ENCODE measurements around the gene SPPL3.

The SPPL3 gene

DNA sequence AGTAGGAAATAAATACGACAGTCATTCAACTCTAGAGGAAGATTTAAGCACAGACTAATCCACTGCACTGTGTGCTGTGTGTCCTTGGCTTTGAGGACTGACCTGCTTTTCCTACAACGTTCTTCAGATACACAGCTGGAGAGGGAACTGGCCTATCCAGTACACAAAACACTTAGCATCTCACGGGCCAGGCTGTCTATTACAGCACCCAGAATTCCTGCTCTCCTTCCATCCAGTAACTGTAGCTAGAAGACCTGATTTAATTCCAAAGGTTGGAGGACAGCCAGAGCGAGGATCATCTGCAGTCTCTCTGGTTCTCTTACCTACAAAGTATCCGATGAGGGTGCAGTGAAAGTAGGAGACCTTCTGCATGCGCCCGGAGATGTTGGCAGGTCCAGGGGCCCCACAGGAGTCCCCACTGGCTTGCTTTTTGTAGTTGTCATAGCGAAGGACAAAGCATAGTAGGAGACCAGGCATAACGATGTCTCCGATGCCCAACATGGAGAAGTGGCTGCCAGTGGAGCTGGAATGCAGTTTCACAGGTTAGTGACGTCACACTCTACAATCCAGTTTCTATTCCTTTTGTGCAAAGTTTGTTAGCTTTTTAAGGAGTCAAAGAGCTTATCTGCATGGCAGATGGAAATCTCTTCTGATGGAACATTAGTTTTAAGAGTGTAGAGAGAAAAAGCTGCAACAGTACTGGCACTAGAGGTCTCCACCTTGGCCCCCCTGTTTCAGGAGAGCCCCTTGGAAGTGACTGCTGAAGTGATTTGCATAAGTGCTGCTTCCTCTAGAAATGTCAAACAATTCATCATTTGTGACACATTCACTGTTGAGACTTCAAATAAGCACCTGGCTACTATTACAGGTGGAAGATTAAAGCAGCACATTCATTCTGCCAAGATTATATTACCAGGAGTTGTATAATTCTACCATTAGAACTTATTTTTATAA, 136.8 kb downstream of the SPPL3 start:
- no peak for DNase-seq

DNA sequence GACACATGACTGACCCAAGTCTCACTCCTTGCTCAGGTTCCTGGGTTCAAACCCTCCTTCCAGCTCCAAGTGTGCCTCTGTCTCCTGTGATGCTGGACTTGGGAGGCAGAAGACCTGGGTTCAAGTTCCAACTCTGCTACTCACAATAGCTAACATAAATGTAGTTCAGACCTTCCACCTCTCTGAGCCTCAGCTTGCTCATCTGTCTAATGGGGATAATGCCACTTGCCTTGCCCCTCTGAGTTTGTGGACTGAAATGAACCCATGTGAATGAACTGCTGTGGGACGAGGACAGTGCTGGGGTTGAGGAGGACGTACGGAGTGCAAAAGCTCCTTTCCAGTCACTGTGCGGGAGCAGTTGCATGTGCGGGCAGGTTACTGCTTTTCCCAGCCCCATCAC, 137.6 kb downstream of the SPPL3 start:
- no peak for DNase-seq

DNA sequence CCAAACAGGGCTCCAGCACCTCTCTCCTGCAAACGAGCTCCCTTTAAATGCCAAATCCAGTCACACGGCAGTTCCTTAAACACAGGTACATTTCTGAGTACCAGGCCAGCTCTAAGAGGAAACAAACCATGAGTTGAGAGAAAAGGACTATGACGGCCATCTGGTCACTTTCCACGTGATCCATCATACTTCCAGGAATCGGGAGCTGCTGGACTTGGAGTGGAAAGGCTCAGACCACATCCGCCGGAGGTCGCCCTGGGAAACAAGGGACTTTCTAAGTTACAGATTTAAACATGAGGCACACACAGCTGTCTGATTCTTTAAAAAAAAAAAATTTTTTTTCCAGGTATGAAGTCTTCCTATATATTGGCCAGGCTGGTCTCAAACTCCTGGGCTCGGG, 139.3 kb downstream of the SPPL3 start:
- DNase-seq: no peak

DNA sequence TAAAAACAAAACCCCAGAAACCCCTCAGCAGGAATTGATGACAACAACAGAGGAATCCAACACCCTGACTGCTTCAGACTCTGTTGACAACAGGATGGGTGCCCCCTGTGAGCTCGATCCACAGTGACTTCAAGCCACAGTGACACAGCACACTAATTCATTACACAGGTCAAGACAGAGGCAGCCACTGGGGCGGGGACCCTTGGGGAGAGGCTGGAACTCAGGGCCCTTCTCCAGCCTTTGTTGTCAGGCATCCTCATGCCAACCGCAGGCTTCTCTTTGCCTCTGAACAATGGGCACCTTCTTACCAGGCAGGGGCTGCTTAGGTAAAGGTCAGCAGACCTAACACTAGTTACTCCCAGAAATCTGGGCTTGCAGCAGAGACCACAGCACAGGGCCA, 140.9 kb downstream of the SPPL3 start:
- no peak for DNase-seq

DNA sequence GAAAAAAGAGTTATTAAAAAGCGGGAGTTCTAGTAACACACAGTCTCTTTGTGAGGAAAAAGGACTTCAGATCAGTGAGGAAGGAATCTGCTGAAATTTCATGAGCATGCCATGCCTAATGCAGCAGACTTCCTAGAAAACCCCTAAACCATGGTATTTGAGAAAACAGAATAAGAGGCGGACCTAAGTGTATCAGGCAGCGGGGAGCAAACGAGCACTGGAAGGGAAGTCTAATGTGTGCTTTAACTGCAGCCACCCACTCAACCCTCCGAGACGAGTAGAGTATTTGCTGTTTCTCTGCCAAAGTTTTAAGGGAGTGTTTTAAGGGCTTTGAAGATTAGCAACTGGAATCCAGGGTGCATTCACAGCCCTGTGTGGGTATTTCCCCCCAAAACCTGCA, 142.1 kb downstream of the SPPL3 start:
- no peak for DNase-seq

GRCh38 chr12:120761519-120761934, 142.6 kb downstream of the SPPL3 start:
- no peak for DNase-seq

DNA sequence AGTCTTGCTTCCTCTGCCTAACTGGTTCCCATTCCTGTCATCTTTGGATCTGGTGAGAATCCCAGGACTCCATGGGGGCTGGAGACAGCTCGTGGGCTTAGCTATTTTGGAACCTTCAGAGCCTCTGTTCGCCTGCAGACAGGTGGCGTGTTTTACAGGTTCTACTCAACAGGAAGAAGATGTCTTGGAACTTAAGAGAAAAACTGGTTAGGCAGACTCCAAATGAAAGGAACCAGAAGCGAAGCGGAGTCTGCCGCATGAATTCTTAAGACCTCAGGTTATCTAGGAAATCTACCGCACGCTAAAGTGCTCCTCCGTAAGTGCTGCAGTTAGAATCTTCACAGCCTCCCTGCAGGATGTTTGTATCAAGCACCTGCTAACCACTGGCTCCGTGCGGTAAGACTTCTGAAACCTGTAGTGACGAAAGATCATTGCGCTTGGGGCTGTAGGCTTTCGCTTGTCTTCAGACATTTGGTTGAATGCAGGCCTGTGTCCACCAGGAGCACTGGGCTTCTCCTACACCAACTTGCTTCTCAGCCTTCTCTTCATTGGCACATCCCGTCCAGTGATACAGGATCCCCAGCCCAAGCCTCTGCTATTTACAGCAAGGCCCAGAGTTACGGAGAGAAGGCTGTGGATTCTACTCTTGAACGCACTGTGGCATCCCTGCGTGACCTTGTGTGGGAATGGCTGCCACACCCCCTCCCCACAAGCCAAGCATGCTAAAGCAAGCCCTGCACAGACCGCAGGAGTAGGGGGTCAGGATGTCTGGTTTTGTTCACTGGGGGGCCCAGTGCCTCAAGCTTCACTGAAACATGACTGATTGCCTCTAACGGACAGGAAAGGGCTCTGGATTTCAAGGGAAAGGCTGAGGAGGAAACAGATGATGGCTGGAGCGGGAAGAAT, 143.6 kb downstream of the SPPL3 start:
- no peak for DNase-seq

DNA sequence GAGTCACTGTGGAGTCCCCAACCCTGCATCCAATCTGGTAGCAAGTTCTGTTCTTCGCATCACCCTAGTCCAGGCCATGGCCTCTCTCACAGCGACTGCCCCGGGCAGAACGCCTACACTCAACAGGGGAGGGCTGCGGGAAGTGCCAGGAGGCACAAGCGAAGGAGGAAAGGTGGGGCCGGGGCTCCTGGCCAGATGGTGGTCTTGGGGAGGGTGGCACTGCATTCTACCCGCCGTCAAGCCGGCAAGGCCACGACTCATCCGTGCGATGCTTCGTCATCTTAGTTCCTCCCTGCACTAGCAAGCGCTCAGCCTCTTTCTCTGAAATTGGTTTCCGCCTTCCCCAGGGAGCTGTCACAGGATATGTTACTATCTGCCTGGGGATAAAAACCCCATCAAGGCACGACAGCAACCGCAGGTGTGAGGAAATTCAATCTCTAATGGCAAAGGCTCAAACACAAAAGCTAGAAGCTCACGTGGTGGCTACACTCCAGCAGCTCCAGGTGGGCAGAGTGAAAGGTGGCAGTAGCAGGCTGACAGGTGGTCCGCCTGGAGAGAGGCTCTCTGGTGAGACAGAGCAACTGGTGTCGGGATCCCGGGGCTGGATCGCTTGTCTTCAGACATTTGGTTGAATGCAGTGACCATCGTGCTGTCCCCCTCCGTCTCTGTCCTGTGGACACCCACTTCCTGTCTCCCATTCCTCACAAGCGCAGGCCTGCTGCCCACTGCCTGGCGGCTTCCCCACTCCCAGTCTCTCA, 144.4 kb downstream of the SPPL3 start:
- no peak for DNase-seq

DNA sequence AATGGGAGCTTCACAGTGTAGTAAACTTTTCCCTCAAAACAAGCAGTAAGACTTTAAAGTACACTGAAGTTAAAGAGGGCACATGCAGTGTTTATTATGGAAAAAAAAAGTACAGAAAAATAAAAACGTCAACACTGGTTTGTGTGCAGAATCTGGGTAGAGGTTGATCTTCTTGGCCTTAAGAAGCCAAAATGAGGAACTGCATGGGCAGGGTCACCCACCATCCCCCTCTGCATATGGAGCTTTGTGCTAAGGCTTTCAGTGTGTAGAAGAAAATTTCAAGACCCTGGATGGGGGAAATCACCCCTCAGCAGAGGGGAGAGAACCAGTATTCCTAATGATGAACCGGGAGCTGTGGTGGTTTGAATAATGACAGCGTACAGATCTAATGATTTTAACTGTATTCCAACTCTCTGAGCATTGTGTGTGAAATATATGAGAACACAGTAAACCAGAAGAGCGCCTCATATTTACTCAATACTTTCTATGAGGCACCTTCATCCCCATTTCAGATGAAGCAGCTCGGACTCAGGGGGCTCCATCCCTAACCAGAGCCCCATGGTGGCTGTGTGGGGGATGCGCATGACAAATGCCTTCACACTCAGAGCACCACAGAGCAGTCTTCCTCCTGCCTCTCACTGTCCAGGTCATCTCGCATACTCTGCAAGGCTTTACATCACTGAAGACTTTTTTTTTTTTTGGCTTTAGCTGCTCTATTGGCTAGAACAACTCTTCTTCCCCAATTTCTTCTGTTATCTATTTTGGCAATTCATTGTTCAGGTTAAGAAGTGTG, 145.2 kb downstream of the SPPL3 start:
- no peak for DNase-seq

GRCh38 chr12:120757949-120758348, 146.2 kb downstream of the SPPL3 start:
- no peak for DNase-seq

- no peak for DNase-seq
Observed at GRCh38 chr12:120757226-120757742, 146.9 kb downstream of the SPPL3 start.

DNA sequence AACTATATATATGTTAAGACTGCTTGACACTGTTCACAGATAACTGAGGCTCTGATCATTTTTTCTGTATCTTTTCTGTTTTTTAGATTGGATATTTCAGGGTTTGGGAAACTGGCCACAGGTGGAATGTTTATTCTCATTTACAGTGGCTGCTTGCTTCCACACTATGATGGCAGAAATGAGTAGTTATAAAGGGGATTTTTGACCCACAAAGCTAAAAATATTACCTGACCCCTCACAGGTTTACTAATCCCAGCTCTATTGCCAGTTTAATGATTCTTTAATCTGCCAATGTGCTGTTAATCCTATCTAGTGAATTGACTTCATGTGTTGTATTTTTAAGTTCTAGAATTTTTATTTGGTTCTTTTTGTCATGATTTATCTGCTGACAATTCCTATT, 148.9 kb downstream of the SPPL3 start:
- no peak for DNase-seq

GRCh38 chr12:120754792-120755191, 149.4 kb downstream of the SPPL3 start:
- no peak for DNase-seq

- no peak for DNase-seq
Observed at GRCh38 chr12:120751389-120751788, 152.8 kb downstream of the SPPL3 start.

- no peak for DNase-seq
Observed at GRCh38 chr12:120750806-120751205, 153.4 kb downstream of the SPPL3 start.

DNA sequence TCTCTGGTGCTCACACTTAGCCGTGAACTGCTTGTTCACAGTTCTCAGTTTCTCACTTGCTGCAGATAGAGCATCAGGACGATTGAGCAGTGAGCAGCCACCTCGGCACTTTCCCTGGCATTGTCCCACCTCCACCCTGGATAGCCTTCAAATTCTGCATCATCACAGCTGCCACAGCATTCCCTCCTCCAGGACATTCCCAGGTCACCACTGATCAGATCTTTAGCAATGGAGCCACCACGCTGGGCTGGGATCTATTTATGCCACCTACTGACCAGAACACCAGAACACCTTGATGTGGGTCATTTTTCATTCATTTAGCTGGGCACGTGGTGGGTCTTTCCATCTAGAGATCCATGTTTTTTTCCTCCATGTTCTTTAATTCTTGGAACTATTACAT, 154.9 kb downstream of the SPPL3 start:
- no peak for DNase-seq

DNA sequence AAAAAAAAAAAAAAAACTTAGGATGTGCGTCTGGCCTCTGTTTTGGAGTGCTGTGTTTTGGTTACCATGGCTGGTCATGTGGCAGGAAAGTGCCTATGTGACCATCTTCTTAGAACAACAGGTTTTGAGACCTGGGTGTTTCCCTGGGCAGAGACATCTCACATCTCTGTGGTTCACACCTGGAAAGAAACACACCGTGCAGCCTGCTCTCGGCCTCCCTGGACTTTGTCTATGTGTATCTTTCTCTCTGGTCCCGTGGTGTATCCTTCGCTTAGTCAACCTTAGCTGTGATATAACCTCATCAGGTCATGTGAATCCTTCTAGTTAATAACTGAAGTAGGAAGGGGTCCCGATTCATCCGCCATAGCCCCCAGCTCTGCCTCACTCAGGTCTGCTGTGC, 155.9 kb downstream of the SPPL3 start:
- no peak for DNase-seq

DNA sequence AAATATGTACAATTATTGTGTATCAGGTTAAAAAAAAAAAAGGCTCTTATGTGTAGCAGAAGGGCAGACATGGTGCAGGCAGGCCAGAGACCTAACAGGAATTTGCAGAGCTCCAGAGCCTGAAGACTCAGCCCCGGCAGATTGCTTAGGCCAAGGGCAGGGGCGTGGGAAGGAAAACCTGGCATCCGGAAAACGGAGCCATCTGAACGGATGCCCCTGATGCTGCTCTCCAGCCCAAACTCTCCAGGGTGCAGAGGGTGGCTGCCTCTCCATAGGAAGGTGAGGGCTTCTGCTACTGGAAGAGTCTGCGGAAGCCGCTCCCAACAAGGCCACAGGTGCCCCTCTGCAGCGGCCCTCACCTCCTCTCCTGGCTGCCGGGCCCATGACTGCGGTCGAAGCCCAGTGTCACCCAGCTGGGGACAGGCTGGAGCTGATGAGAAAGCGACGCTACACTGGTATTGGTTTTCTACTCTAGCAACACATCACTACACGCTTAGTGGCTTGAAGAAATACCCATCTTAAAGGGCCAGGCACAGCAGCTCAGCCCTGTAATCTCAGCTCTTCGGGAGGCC, 159.2 kb downstream of the SPPL3 start:
- DNase-seq: no peak

- DNase-seq: no peak
Observed at GRCh38 chr12:120741476-120742421, 162.4 kb downstream of the SPPL3 start.

GRCh38 chr12:120740871-120741270, 163.3 kb downstream of the SPPL3 start:
- DNase-seq: no peak

Data from NCI-H1694 treated with DMSO at 0.1 percent for 48 hours (cell line).